ENCODE measurements around the gene ATR.

- TF ChIP-seq CTCF (conservative IDR thresholded peaks at IDR 0.05): no peak
- no peak for TF ChIP-seq EZH2 (IDR thresholded peaks at IDR 0.05; ENCODE audit: low read depth)
Measured at GRCh38 chr3:142460689-142461088, 117.8 kb downstream of the ATR start.

Data from PC-9 (cell line).